Heart left ventricle (tissue), 16 donors: ENCODE measurements around the gene VHLL. TPM values are rescaled to one million over a fixed set of nuclear protein-coding genes. Genes with fewer than 3 reads are reported as not detected.
"Not testable (repeated sequence)": the region's sequence is repeated elsewhere in the genome, so short reads cannot be mapped to it uniquely, and the experiment has no call there.

Experiments
- ATAC-seq, 4 donors: fragments of 200-7000 bp; cut with Tn5 transposase; one replicate each; pipeline ENCODE4 v1.9.1; 2020 to 2022; ENCODE audit warnings: moderate library complexity in 4 of 4, mild to moderate bottlenecking in 3 of 4, moderate number of reproducible peaks in 1 of 4
- DNase-seq, 5 donors: peaks; one replicate each; pipeline ENCODE4 v3.0.0-alpha.2; 2020
- H3K27ac ChIP-seq, 12 donors: fragments of 200-600 bp; sonication (generic) in 4 of 12; one replicate each; pipeline versions ENCODE4 v1.5.0 to v1.8.0; 2016 to 2022; ENCODE audit warnings: mild to moderate bottlenecking in 2 of 12
- H3K27me3 ChIP-seq, 9 donors: fragments of 200-600 bp; sonication (generic) in 2 of 9; one replicate each; pipeline versions ENCODE4 v1.5.1 to v1.8.0; 2016 to 2022; ENCODE audit warnings: mild to moderate bottlenecking in 3 of 9
- H3K36me3 ChIP-seq, 9 donors: fragments of 200-600 bp; sonication (generic) in 2 of 9; one replicate each; pipeline versions ENCODE4 v1.5.0 to v1.8.0; 2018 to 2022; ENCODE audit warnings: mild to moderate bottlenecking in 2 of 9
- H3K4me1 ChIP-seq, 12 donors: fragments of 200-600 bp; sonication (generic) in 4 of 12; one replicate each; pipeline versions ENCODE4 v1.5.0 to v1.8.0; 2016 to 2022; ENCODE audit warnings: mild to moderate bottlenecking in 3 of 12
- H3K4me3 ChIP-seq, 12 donors: fragments of 200-600 bp; sonication (generic) in 4 of 12; one replicate each; pipeline versions ENCODE4 v1.5.0 to v1.8.0; 2017 to 2022; ENCODE audit warnings: mild to moderate bottlenecking in 9 of 12, moderate library complexity in 4 of 12
- H3K9me3 ChIP-seq, 12 donors: fragments of 200-600 bp; sonication (generic) in 4 of 12; one replicate each; pipeline versions ENCODE4 v1.5.0 to v1.8.0; 2016 to 2022; ENCODE audit warnings: mild to moderate bottlenecking in 1 of 12
- CTCF ChIP-seq, 12 donors: fragments of 200-600 bp; sonication (generic) in 4 of 12; IDR thresholded peaks; one replicate each; pipeline versions ENCODE4 v1.5.0 to v1.8.0; 2018 to 2022; ENCODE audit warnings: antibody characterized with exemption in 12 of 12, mild to moderate bottlenecking in 5 of 12
- POLR2A ChIP-seq, 2 donors: fragments of 450-650 bp; IDR thresholded peaks; one replicate each; pipeline ENCODE4 v1.6.1; 2017; ENCODE audit warnings: antibody characterized with exemption in 2 of 2, mild to moderate bottlenecking in 2 of 2, moderate library complexity in 2 of 2
- WGBS, 4 donors: extraction: QIAGEN DNeasy Blood & Tissue Kit in 2 of 4; methylation state at CpG; one replicate each; pipeline versions ENCODE4 v1.1.5 to v1.1.7; 2013 to 2018; 5-methylcytosine and 5-hydroxymethylcytosine counted together
- intact Hi-C, 10 donors: fragments of 100-400 bp; cut with DNase I; formaldehyde crosslinking; loops; one replicate each; pipeline versions ENCODE4 v1.11.1 to v1.14.2; 2022
- polyA plus RNA-seq, 2 donors: library from polyadenylated mRNA; stranded (reverse); fragments of 200-250 nt; gene quantifications; one replicate each; pipeline ENCODE4 v1.2.3, GENCODE V29; 2013
- total RNA-seq, 9 donors: library from RNA; depleted of rRNA in 2 of 9; stranded (reverse); fragments of >200 nt in 2 of 9; fragmentation: NEBNext Ultra II Directional in 3 of 9; extraction: Animal tissue kit (Norgen Biotek cat#: 25700) in 3 of 9; gene quantifications; one replicate each; pipeline versions ENCODE4 v1.1.0 to v1.2.4, GENCODE V29; 2016 to 2023
- donor health status: ischemic (EF 13 %, LVEDD 7.1; RV severe dilation, severe dysfunction).
- donor health status: healthy with polysubstance abuse.
- donor health status: DM: no; HTN: yes; CAD: no.
- donor health status: DM: no; HTN: no; CAD: no.
- donor health status: ischemic (EF 25% LVEDD 6.9; RV normal size, moderate dysfunction).
- donor health status: ischemic (EF 25% LVEDD 5.7; RV mildly dilated, moderate dysfunction).
- donor health status: healthy.
- donor health status: DM: yes; HTN: yes; CAD: no.
- donor health status: ischemic (EF 35%, LVEDD 5.7; RV mildly dilated, moderate dysfunction).
- donor health status: nonischemic (EF 11% LVEDD 7.7; RV severe dilation, severe dysfunction).
- donor health status: DM: yes; HTN: yes; CAD: no.
- donor health status: PGD.
- donor health status: ischemic (EF 29% LVEDD 5.4; RV normal size, mild dysfunction).
- donor health status: nonischemic (EF 23%, LVEDD 6.1; RV moderate dilation, normal function).

VHLL gene
- total and polyA plus RNA-seq, 11 donors, result not detected

GRCh38 chr1:156337052-156337887, 38.2 kb upstream of the VHLL start:
- TF ChIP-seq POLR2A (IDR thresholded peaks at IDR 0.05) (no peak), CTCF (IDR thresholded peaks at IDR 0.05) (no peak)
- Histone ChIP-seq H3K4me1 (peaks cover 6 to 25% (median 20%) of the 10 kb centered on the region in 12 donors), H3K27me3 (no peaks in the 10 kb centered on the region), H3K36me3 (peaks cover 0 to 36% (median 35%) of the 10 kb centered on the region in 9 donors), H3K9me3 (no peaks in the 10 kb centered on the region), H3K4me3 (peak overlapping the region; percentile 46 to 98 (median 73)), H3K27ac (peak overlapping the region; percentile 38 to 96 (median 85))
- intact Hi-C loops, result no loop called here
- 33 to 41% (median 36%) methylated on average over 34 of the region's 34 CpGs for WGBS, 4 donors
- ATAC-seq (no peak), DNase-seq (no peak)

GRCh38 chr1:156336242-156336641, 37.1 kb upstream of the VHLL start:
- Histone ChIP-seq H3K27ac (no peak overlapping the region), H3K9me3 (no peaks in the 10 kb centered on the region), H3K4me1 (peaks cover 6 to 25% (median 20%) of the 10 kb centered on the region in 12 donors), H3K4me3 (peak overlapping the region in 5 of 12 donors; percentile 66 to 96 (median 76)), H3K27me3 (no peaks in the 10 kb centered on the region), H3K36me3 (peaks cover 2 to 46% (median 45%) of the 10 kb centered on the region in 9 donors)
- ATAC-seq (no peak), DNase-seq (no peak)
- no peak for TF ChIP-seq POLR2A (IDR thresholded peaks at IDR 0.05)
- TF ChIP-seq CTCF (IDR thresholded peaks at IDR 0.05), result no peak
- intact Hi-C loops, result no loop called here
- WGBS, 4 donors, result 79 to 84% (median 82%) methylated on average over 4 of the region's 4 CpGs

GRCh38 chr1:156323179-156323578, 24.1 kb upstream of the VHLL start:
- H3K4me1 ChIP-seq, intact Hi-C loops, H3K27me3 ChIP-seq, H3K4me3 ChIP-seq, H3K9me3 ChIP-seq, ATAC-seq, DNase-seq, H3K27ac ChIP-seq: not testable (repeated sequence)
- peaks cover 8 to 89% (median 85%) of the 10 kb centered on the region in 9 donors for H3K36me3 ChIP-seq
- 92 to 98% (median 95%) methylated on average over 9 of the region's 9 CpGs for WGBS, 4 donors

GRCh38 chr1:156320560-156320959, 21.5 kb upstream of the VHLL start:
- intact Hi-C loops, result no loop called here
- ATAC-seq, result no peak
- peaks cover 8 to 100% (median 100%) of the 10 kb centered on the region in 9 donors for H3K36me3 ChIP-seq

More at GRCh38 chr1:156320560-156320959, 21.5 kb upstream of the VHLL start:
- no peak for DNase-seq
- Histone ChIP-seq H3K27ac (no peak overlapping the region), H3K9me3 (no peaks in the 10 kb centered on the region), H3K4me3 (no peak overlapping the region), H3K27me3 (no peaks in the 10 kb centered on the region), H3K4me1 (no peaks in the 10 kb centered on the region)
- WGBS, 4 donors, result 81 to 86% (median 84%) methylated on average over 3 of the region's 3 CpGs
- TF ChIP-seq POLR2A (IDR thresholded peaks at IDR 0.05) (no peak), CTCF (IDR thresholded peaks at IDR 0.05) (no peak)
